GM23248 (cell line): ENCODE measurements around the gene PDGFD. TPM values are rescaled to one million over a fixed set of nuclear protein-coding genes. Genes with fewer than 3 reads are reported as not detected.

ENCODE experiments used
- DNase-seq: peaks from one replicate; pipeline ENCODE4 v3.0.0-alpha.2; 2015
- H2AFZ ChIP-seq: fragments of 200-600 bp; sonication (generic); 2 replicates; pipeline ENCODE4 v1.6.1; 2016; ENCODE audit warnings: antibody characterized with exemption
- H3F3A ChIP-seq: fragments of 200-600 bp; sonication (generic); 2 replicates; pipeline ENCODE4 v1.6.1; 2016; ENCODE audit warnings: mild to moderate bottlenecking, antibody characterized with exemption, mixed run types; ENCODE audit not compliant: insufficient read depth
- H3K27ac ChIP-seq: fragments of 200-600 bp; sonication (generic); 2 replicates; pipeline ENCODE4 v1.5.1; 2016; ENCODE audit warnings: mild to moderate bottlenecking
- H3K27me3 ChIP-seq: fragments of 200-600 bp; sonication (generic); replicated peaks from 2 replicates; pipeline ENCODE4 v1.6.1; 2016; ENCODE audit warnings: mild to moderate bottlenecking; ENCODE audit not compliant: insufficient read depth
- H3K36me3 ChIP-seq: fragments of 200-600 bp; sonication (generic); 2 replicates; pipeline ENCODE4 v1.6.1; 2016; ENCODE audit warnings: low read depth, mild to moderate bottlenecking
- H3K4me1 ChIP-seq: fragments of 200-600 bp; sonication (generic); 2 replicates; pipeline ENCODE4 v1.6.1; 2016; ENCODE audit warnings: mild to moderate bottlenecking; ENCODE audit not compliant: insufficient read depth
- H3K4me2 ChIP-seq: fragments of 200-600 bp; sonication (generic); one replicate; pipeline ENCODE4 v1.6.1; 2016; ENCODE audit warnings: mild to moderate bottlenecking; ENCODE audit not compliant: unreplicated experiment
- H3K4me3 ChIP-seq: fragments of 200-600 bp; sonication (generic); 2 replicates; pipeline ENCODE4 v1.5.1; 2016; ENCODE audit warnings: mild to moderate bottlenecking
- H3K79me2 ChIP-seq: fragments of 200-600 bp; sonication (generic); 2 replicates; pipeline ENCODE4 v1.6.1; 2016; ENCODE audit warnings: mild to moderate bottlenecking; ENCODE audit not compliant: insufficient read depth
- H3K9ac ChIP-seq: fragments of 200-600 bp; sonication (generic); 2 replicates; pipeline ENCODE4 v1.6.1; 2016; ENCODE audit warnings: mild to moderate bottlenecking
- H3K9me2 ChIP-seq: fragments of 200-600 bp; sonication (generic); 2 replicates; pipeline ENCODE4 v1.6.1; 2016; ENCODE audit warnings: mixed run types, mild to moderate bottlenecking, moderate library complexity; ENCODE audit not compliant: insufficient read depth
- H3K9me3 ChIP-seq: fragments of 200-600 bp; sonication (generic); one replicate; pipeline ENCODE4 v1.6.1; 2017; ENCODE audit warnings: low read depth
- H4K20me1 ChIP-seq: fragments of 200-600 bp; sonication (generic); 2 replicates; pipeline ENCODE4 v1.6.0; 2016; ENCODE audit not compliant: insufficient read depth
- EZH2 ChIP-seq: fragments of 200-600 bp; sonication (generic); IDR thresholded peaks from 2 replicates; pipeline ENCODE4 v1.6.1; 2018; ENCODE audit warnings: antibody characterized with exemption, mild to moderate bottlenecking; ENCODE audit not compliant: insufficient read depth, poor library complexity, severe bottlenecking
- EZH2phosphoT487 ChIP-seq: fragments of 200-600 bp; sonication (generic); IDR thresholded peaks from 2 replicates; pipeline ENCODE4 v1.6.1; 2018; ENCODE audit warnings: antibody characterized with exemption, moderate library complexity, mild to moderate bottlenecking, low read depth; ENCODE audit not compliant: insufficient read depth
- WGBS, 2 experiments: methylation state at CpG; one replicate each; pipeline ENCODE4 v1.1.6; 2015 to 2017; ENCODE audit warnings: low lambda C conversion rate in 2 of 2, low coverage in 1 of 2; ENCODE audit errors: missing lambda C conversion rate in 2 of 2; 5-methylcytosine and 5-hydroxymethylcytosine counted together
- in situ Hi-C: fragments of 300-500 bp; cut with MboI; formaldehyde crosslinking; loops from 2 replicates; pipeline ENCODE4 v1.15.0; 2020
- polyA plus RNA-seq: library from polyadenylated mRNA; unstranded; fragments of >200 nt; fragmentation: Nextera tagmentation; extraction: Ambion mirVana; gene quantifications from 2 replicates; pipeline ENCODE4 v1.2.1, GENCODE V29; 2016
- total RNA-seq: library from RNA; depleted of rRNA; stranded (reverse); fragments of >200 nt; shearing (Covaris generic); gene quantifications from 2 replicates; pipeline ENCODE4 v1.2.3, GENCODE V29; 2014

The PDGFD gene
- total and polyA plus RNA-seq, 2 experiments from 2014 or later = 0.81 to 1.3 TPM

DNA sequence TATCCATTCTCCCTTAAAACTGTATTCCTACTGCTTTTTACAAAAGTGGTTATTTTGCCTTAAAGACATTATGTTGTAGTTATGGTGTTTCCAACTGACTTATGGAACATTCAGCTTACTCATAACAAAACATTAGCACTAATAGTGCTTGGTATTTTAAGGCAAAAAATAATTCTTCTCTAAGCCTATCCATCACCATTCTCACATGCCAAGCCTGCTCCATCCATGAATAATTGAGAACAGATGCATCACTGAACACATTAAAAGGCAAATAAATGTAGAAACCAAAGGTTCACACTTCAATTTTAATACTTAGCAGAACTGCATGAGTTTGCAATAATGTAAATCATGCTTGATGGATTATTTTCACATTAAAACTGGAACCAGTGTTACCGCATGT, 169.9 kb downstream of the PDGFD start:
- peaks cover 15% of the 10 kb centered on the region for H3K4me1 ChIP-seq
- no peaks in the 10 kb centered on the region for H3K36me3 ChIP-seq
- no peaks in the 10 kb centered on the region for H3K9me3 ChIP-seq
- H3K27me3 ChIP-seq = no peaks in the 10 kb centered on the region
- no peak overlapping the region for H3K9ac ChIP-seq
- no peaks in the 10 kb centered on the region for H3K9me2 ChIP-seq
- no peaks in the 10 kb centered on the region for H4K20me1 ChIP-seq
- TF ChIP-seq EZH2phosphoT487 (no peak), EZH2 (no peak)
- H2AFZ ChIP-seq = no peak overlapping the region
- no peak overlapping the region for H3K4me2 ChIP-seq
- WGBS, 2 experiments = 63 to 71% methylated on average over 1 of the region's 1 CpG
- H3F3A ChIP-seq = no peaks in the 10 kb centered on the region
- DNase-seq = peak; percentile 7
- in situ Hi-C loops = no loop called here
- no peak overlapping the region for H3K27ac ChIP-seq
- H3K4me3 ChIP-seq = no peak overlapping the region
- H3K79me2 ChIP-seq = no peaks in the 10 kb centered on the region

DNA sequence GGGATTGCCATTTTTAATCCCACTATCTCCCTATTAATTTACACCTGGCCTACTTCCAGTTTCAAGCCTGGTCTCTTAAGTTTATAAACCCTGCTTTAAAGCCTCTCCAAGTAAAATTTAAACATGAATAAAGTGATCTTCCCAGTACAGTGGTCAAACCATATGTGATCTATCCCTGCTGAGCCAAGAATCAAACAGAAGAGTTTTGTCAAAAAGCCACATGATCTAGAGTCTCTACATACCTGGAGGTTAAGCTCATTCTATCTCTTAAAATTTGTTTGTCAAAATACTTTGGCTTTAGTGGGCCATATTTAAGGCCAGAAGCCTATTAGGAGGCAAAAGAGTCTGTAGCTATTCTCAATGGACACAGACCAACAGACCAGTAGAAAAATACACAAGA, 170.4 kb downstream of the PDGFD start:
- Histone ChIP-seq H3K27ac (no peak overlapping the region), H3K9me3 (no peaks in the 10 kb centered on the region), H3K36me3 (no peaks in the 10 kb centered on the region), H3K4me2 (no peak overlapping the region), H3K9me2 (no peaks in the 10 kb centered on the region), H4K20me1 (no peaks in the 10 kb centered on the region), H3K4me3 (no peak overlapping the region), H3K27me3 (no peaks in the 10 kb centered on the region), H2AFZ (no peak overlapping the region), H3K79me2 (no peaks in the 10 kb centered on the region), H3K4me1 (peaks cover 15% of the 10 kb centered on the region), H3F3A (no peaks in the 10 kb centered on the region), H3K9ac (no peak overlapping the region)
- in situ Hi-C loops = no loop called here
- no peak for DNase-seq
- TF ChIP-seq EZH2 (no peak), EZH2phosphoT487 (no peak)

DNA sequence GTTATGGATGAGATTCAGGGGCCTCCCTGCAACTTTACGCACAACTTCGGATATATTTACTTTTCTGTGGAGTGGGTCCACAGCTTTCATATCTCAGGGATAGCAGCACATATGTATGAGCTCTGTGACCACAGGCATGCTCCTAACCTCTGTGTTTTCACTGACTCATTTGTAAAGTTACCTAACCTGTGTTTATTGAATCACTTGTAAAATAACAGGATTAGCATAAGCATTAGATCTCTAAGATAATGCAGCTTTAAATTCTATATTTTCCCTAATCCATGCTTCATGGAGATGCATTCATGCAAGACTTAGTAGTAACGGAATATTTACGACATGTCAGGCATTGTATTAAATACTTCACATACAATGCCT, 175.4 kb downstream of the PDGFD start:
- Histone ChIP-seq H3K36me3 (no peaks in the 10 kb centered on the region), H4K20me1 (no peaks in the 10 kb centered on the region), H2AFZ (no peak overlapping the region), H3K4me2 (no peak overlapping the region), H3K9me2 (no peaks in the 10 kb centered on the region), H3K9ac (no peak overlapping the region), H3K4me3 (no peak overlapping the region), H3F3A (0 out of 2 replicates have a peak, but pooled peaks cover 3% of the 10 kb centered on the region), H3K4me1 (peaks cover 3% of the 10 kb centered on the region; the same call in 1 of the 2 replicates), H3K9me3 (no peaks in the 10 kb centered on the region), H3K27me3 (no peaks in the 10 kb centered on the region), H3K79me2 (no peaks in the 10 kb centered on the region), H3K27ac (no peak overlapping the region)
- 76 to 85% methylated on average over 4 of the region's 4 CpGs for WGBS, 2 experiments
- peak; percentile 54 for DNase-seq
- TF ChIP-seq EZH2phosphoT487 = no peak
- no peak for TF ChIP-seq EZH2
- in situ Hi-C loops = no loop called here

DNA sequence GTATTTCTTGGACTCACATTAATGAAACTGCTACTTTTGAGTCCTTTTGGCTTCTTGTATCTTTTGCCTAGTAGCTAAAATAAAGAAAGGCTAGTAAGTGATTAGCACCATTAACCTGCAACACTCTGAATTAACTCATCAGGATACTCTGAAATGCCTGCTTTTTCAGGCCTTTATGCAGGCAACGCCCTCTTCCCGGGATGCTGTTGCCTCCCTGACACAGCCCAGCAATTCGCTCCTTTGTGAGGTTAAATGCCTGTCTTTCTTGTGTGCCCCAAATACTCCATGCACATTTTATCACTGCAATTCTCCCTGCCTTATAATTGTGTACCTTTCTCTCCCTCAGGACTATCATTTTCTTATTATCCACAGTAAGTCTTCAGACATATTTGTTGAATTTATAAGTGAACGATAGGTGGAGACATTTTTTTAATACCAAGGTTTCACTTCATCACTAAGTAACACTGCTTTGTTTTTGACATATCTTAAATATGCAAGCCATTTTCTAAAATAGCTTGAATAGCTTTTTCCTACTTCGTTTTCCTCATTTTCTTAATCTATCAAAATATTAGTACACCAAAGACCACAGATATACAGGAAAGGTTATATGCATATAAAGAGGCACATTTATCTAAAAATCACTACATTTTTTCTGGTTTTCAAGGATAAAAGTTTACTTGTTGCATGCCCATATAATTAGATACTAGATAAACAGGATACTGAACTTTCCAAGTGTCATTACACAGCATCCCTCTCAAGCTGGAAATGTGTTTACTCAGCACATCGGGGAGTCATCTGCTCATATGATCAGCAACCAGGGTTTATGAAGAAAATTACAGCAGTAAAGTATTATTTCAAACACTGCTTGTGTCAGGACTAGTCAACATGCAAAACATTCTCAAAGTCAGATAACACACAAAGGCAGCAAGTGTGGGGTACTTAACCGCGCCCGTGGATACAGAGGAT, 176.0 kb downstream of the PDGFD start:
- WGBS, 2 experiments = 80 to 81% methylated on average over 9 of the region's 9 CpGs
- in situ Hi-C loops = no loop called here
- H3K27ac ChIP-seq = no peak overlapping the region
- no peaks in the 10 kb centered on the region for H3K36me3 ChIP-seq
- no peak overlapping the region for H3K4me2 ChIP-seq
- no peaks in the 10 kb centered on the region for H3K79me2 ChIP-seq
- no peaks in the 10 kb centered on the region for H3K4me1 ChIP-seq
- no peak overlapping the region for H2AFZ ChIP-seq
- peak; percentile 14 for DNase-seq
- TF ChIP-seq EZH2phosphoT487 (no peak), EZH2 (no peak)
- H3K9ac ChIP-seq = no peak overlapping the region
- H3K4me3 ChIP-seq = no peak overlapping the region
- H3F3A ChIP-seq = 0 out of 2 replicates have a peak, but pooled peaks cover 3% of the 10 kb centered on the region
- no peaks in the 10 kb centered on the region for H3K27me3 ChIP-seq
- H4K20me1 ChIP-seq = no peaks in the 10 kb centered on the region
- no peaks in the 10 kb centered on the region for H3K9me3 ChIP-seq
- H3K9me2 ChIP-seq = no peaks in the 10 kb centered on the region
